Erythroblast (primary cell): ENCODE measurements around the gene HS1BP3.

Experiments used
- DNase-seq, 2 experiments: peaks; one replicate each; lab custom pipeline; 2025; lab: John Stamatoyannopoulos, UW
- GATA1 ChIP-seq: IDR thresholded peaks from 2 replicates; pipeline ENCODE4 v1.6.1; 2011; ENCODE audit warnings: low read depth, mild to moderate bottlenecking, control low read depth, low read length, moderate library complexity
- POLR2A ChIP-seq: IDR thresholded peaks from 2 replicates; pipeline ENCODE4 v1.6.1; 2011; ENCODE audit warnings: mild to moderate bottlenecking, low read length

HS1BP3 gene

DNA sequence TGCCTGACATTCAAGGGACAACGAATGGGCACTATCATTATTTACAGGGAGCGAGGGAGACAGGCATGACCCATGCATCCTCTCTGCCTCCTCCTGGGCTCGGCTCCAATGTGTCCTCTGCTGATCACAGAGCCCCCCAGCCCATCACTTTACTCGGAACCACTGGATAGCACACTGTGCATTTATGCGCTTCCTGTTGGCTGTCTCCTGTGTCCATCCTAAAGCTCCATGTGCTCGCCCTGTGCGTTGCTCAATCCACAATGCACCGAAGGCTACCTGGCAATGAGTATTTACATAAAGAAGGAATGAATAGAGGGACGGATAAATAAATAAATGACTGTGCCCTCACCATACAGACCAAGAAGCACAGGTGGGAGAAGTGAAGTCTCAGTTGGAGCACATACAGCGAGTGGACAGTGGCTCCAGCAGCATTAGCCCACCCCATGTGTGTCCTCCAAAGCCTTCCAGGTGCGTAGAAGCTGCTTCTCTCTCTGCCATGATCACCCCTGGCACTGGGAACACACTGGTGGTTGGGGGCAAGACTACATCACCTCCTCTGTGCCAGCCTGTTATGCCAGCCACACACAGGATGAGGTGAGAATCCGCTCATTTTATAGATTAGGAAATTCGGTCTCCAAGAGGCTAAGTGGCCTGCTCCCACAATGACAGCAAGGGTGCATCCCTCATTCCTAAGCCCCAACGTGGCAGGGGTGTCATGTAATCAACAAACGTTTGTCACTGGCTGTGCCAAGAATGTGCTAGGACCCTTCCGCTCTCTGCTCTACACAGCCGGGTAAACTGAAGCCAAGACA is 13.7 kb upstream of the HS1BP3 start:
- DNase-seq, result no peak
- TF ChIP-seq GATA1 (no peak), POLR2A (no peak)

DNA sequence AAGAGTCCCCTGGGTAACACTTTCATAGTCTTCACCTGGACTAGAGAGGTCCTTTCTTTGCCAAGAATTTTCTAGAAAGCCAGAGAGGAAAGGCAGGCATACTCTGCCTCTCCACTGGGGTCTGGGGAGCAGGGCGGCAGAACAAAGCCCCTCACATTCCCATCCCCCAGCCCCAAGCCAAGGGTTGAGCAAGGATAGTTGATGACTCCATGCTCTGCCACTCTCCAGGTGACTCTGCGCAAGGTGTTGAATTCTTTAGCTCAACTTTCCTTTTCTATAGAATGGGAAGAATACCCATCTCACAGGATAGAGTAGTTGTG is 13.1 kb upstream of the HS1BP3 start:
- DNase-seq, result no peak
- TF ChIP-seq GATA1 (no peak), POLR2A (no peak)

DNA sequence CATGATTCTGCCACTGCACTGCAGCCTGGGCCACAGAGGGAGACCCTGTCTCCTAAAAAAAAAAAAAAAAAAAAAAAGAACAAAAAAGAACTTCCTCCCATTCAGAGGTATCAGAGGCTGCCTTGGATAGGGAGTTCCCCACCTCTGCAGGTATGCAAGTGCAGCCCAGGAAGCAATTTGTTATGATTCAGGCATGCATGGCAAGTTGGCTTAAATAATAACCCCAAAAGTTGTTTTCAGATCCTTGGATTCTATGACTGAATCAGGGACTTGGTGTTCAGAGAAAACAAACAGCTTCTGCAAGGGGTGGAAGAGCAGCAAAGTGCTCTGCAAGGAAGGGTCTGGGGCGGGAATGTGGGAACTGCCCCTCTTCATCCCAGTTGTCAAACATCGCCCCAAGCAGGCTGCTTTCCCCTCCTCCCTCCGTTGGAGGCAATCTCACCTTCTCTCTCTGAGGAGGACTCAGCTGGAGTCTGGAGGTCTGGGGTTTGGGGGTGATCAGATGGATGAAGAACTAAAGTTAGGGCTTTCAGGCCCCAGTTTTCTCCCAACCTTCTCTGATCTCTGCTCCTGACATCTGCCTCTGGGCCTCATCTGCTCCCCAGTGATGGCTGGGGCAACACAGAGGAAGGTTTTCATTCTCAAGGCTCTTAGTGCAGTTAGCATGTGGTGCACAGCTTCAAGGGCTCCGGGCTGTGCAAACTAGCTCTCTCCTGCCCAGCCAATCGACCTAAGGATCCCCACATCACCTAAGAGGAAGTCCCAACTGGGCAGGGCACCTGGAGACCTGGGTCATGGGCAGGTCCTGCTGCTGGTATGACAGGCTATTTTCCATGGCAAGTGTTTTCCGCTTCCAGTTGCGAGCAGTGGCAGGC is 12.5 kb upstream of the HS1BP3 start:
- no peak for TF ChIP-seq POLR2A
- no peak for TF ChIP-seq GATA1
- no peak for DNase-seq

DNA sequence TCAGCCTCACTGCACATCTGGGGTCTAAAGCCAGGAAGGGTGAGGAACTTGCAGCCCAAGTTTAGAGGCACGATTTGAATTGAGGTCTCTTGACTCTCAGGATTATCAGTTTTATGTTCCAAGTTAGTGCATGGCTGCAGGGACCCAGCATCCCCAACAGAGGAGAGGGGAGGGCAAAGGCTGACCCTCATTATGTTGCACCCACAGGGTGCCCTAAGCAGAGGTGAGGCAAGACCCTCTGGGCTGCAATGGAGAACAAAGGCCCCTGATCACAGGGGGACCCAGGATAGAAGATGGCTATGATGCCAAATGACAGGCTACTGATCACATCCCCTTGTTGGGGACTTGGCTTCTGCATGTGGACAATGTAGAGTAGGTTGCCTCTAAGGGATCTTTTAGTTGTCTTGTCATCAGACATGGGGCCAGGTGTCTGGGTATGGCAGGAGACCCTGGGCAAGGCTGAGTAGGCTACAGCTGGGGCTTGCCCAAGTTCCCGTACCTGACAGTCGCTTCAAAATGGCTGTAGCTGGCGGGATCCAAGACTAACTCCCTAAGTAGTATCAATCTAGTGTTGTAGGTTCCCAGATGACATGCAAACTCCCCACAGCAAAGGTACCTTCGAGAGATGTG is 11.5 kb upstream of the HS1BP3 start:
- DNase-seq, result no peak
- no peak for TF ChIP-seq GATA1
- TF ChIP-seq POLR2A, result no peak

DNA sequence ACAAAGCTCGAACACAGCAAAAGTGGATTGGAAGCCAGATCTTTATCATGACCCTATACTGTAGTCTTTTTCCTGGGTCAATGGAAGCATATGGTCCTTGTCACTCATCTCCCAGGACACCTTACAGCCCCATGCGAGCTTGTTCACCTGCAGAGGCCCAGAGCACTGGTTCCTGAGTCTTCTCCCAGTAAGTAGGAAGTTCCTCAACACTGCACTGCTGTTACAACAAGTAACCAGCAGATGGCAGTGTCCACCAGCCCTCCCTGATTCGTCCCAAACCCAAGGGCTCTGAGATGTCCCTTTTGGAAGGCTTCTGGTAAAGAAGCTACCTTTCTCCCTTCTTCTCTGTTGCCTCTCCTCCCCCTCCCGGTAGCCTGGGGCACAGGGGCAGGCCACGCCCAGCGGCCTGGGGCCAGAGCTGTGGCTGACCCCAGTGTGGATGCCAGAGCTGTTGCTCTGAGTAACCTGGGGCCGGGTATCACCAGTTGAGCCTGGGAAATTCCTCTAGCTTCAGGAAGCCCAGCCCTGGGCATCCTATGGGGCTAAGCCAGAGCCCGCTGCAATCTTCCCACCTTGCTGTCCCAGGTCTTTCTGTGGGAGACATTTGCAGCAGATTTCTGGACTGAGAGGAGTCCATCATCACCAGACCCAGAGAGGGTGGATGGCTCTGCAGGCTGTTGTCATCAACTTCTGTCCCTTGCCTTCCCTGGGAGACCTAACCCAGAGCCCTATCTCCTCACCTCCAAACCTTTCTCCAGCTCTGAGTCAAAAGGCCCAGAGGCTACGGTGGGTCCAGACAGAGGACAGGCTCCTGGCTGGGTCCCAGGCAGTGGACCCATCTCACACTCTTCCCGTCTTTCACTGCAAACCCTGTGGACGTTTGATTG is 10.8 kb upstream of the HS1BP3 start:
- peak; percentile 73 to 85 for DNase-seq
- TF ChIP-seq POLR2A (no peak), GATA1 (no peak)

DNA sequence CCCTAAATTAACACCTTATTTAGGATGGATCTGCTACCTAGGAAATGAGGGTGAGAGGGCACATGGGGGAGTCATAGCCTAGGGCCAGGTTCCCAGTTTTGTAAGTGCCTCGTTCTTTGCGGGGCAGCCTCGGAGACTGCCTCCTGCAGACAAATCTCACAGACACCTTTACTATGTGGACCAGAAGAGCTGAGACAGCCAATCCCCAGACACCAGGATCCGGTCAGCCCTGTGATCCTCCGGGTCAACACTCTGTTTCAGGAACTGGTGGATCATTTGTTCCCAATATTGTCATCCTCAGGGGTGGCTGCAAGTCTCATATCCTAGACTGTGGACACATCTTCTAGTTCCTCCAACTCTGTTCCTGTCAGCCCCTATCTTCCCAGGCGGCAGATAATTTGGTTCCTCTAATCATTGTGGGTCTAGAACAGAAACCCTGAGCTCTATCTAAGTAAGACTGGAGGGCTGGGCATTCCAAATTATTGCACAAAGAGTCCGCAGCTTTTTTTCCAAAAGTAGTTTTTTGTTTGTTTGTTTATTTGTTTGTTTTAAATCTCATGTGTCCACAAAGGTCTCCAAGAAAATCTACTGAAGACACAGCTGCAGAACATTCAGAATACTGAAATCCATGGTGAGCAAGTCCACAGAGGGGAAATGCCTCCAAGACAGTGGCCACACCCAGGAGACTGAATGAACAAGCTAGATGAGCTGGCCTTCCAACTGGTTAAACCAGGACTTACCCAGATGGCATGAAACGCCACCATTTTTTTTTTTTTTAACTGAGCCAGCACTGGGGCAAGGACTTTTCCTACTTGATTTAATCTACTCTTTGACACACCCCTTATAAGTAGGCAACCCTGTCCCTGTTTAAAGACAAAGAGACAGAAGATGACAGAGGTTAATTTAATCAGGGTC is 9.9 kb upstream of the HS1BP3 start:
- TF ChIP-seq GATA1, result no peak
- no peak for TF ChIP-seq POLR2A
- no peak for DNase-seq

DNA sequence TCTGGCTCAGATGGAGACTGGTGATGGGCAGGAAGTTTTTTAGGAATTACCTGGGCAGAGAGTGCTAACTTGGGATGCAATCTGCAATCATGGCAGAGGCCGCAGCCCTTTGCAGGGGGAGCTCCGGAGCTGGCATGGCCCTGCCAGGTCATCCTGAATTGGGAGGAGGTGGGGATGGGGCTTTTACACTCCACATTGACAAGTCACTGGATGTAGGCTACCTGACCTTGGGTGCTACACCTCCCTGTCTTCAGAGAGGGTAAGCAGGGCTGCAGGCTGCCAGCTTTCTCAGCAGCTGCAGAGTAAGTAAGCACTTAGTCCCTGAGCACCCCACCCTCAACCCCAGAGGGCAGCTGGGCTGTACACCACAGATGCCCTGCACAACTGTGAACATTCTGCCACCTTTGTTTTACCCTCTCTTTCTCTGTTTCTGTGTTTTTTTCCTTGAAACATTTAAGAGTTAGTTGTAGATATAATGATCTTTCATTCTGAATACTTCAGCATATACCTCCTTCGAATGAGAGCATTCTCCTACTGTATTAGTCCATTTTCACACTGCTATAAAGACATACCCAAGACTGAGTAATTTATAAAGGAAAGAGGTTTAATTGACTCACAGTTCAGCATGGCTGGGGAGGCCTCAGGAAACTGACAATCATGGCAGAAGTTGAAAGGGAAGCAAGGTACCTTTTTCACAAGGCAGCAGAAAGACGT is 6.8 kb upstream of the HS1BP3 start:
- TF ChIP-seq GATA1 (no peak), POLR2A (no peak)
- no peak for DNase-seq

DNA sequence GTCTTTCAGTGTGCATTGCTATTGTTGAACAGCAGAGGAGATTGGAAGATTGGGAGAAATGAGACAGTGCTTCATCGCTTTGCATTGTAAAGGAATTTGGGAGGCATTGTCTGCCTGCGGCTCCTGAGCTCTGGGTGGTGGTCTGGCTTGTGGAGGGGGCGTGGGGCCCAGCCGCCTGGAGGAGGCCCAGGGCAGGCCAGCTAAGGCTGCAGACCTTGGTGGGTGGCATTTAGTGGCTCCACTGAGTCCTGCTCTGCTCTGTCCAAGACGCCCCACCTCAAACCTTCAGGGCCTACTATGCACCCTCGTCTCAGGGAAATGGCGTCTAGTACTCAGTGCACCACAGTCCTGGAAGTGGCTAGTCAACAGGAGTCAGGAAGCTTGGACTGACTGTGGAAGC is 5.7 kb upstream of the HS1BP3 start:
- DNase-seq, result no peak
- TF ChIP-seq POLR2A, result no peak
- TF ChIP-seq GATA1, result no peak

DNA sequence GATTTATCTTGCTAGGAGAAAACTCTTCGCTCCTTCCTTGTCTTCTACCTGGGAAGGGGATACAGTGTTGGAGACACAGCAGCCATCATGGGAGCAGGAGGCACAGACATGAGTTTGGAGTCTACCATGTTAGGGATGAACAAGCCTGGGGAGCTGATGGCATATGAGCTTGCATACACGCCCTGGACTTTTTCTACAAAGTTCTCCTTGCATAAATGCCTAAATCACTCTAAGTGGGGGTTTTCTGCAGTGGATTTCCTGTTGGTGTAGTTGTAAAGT is 3.6 kb upstream of the HS1BP3 start:
- DNase-seq, result no peak

DNA sequence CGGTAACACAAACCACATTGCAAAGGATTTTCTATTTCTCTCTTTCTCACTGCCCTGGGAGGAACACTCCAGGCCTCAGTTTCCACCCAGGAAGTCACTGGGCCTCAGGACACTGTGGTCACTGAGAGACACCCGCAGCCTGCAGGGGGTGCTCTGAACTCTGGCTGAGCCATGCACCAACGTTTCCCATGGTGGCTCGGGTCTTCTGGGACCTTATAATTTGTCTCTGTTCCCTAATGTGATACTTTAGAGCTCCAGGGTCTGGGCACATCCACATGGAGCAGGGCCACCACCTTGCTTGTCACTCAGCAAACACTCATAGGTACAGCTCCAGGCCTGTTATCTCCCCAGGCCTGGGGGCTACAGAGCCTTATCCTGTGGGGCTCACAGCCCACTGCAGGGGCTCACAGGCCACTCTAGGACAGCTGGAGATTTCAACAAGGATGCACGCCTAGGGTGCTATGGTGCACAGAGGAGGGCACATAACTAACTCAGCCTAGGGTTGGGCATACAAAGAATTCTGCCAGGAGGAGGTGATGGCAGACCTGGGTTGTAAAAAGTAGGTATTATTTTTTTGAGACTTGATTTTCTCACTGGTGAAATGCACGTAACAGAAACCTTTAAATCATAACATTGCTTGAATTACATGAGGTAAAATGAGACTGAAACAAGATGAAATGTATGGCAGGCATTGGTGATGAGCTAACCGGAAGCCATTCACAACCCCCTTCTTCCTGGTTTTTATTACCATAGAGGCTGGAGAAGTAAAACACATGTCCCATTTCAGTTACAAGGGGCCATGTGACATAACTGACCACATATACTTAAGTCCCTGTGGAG is 3.0 kb upstream of the HS1BP3 start:
- DNase-seq, result no peak
- no peak for TF ChIP-seq GATA1
- TF ChIP-seq POLR2A, result no peak

More for the DNA sequence above, 3.6 kb upstream of the HS1BP3 start:
- no peak for TF ChIP-seq POLR2A
- no peak for TF ChIP-seq GATA1
